GM21360 (cell line): ENCODE results near the gene NOL3.

ENCODE experiments used
- ATAC-seq: cut with Tn5 transposase; IDR thresholded peaks from one replicate; pipeline ENCODE4 v1.9.1; 2021; ENCODE audit warnings: mild to moderate bottlenecking, moderate library complexity; ENCODE audit not compliant: unreplicated experiment

The NOL3 gene

DNA sequence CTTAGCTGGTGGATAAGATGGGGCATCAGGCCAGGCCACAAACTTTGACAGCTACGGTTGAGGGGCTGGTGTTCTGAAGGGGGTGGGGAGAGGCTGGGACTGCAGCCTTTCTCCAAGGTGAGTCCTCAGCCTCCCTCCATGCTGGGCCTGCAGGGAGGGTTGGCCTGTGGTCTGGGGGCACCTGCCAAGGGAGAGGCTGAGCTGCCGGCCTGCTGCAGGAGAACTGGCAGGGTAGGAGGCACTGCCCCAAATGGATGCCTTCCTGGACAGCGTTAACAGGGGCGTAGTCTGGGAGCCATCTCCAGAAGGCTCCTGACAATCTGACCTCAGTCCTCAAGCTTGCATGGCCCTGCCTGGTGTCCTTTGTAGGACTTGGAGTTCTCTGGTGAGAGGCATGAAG lies 33.7 kb downstream of the NOL3 start:
- no peak for ATAC-seq

DNA sequence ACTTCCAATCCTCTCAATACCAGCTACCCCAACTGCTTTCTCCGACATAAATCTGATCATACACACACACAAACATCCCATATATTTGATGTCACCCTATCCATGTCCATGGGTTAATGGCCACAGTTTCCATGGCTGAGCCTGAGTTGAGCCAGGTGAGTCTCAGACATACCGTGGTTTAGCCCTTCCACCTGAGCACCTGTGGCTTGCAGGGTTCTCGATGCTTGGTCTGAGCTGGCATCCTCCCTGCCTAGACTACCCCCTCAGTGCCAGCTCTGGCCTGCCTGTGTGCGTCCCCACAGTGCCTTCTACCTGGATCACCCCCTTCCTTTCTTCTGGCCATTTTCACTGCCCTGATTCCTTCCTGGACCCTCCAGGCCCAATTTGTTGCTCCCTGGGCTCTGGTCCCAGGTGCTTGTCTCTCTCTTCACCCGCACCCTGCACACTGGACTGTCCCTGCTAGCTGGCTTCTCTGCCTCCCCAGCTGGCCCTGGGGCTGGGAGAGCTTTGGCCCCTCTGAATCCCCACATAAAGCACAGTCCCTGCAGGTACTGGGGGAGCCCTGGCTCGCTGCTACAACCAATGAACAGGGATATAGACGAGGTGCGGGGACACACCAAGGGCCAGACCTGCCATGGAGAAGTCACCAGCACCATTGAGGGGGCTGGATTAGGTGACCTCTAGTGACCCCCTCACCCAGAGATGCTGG lies 35.9 kb downstream of the NOL3 start:
- ATAC-seq: no peak

DNA sequence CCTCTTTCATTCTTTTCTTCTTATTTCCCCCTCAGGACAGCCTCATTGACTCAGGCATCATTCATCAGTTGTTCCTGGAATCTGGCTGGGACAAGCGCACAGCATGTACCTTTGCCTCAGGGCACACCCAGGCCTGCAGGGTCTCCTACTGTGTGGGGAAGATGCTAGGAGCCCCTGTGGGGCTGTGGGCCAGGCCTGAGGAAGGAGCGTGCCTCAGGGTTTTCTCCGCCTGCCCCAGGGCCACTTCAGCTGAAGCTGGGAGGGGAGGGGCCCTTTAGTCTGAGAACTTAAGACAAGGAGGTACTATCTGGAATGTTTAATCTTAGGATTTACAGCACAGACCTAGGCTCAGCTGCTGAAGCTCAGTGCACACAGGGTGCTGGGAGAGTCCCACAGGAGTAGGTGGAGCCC lies 36.5 kb downstream of the NOL3 start:
- no peak for ATAC-seq

DNA sequence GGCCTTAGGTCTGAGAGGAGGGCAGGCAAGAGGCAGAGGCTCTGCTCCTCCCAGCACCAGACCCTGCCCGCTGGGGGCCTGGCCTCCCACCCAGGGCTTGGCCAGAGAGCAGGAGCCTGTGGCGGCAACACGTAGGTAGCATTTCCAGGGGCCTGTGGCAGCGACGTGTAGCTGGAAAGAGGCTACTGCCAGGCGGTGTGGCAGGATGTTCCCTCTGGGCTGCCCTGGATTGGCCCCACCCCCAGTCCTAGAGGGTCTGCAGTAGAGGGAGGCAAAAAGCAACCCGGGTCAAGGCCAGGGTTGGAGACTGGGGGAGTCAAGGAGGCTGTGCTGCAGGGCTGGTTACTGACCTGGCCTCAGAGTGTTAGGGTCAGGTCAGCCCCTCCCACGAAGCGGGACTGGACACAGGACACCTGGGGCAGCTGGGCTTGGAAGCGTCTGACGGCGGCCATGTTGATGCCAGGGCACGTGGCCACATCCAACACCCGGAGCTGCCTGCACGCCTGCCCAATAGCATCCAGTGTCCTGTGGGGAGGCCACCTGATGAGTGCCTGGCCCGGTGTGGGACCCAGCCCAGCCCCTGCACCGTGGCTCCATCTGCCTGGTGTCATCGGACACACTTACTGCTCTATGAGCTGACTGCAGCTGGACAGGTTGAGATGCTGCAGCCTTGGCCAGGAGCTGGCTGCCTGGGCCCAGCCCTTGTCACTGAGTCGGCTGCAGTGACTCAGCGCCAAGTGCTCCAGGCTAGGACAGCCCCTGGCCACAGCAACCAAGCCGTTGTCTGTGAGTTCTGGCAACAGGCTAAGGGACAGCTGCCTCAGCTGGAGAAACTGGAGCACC lies 37.1 kb downstream of the NOL3 start:
- ATAC-seq: no peak

DNA sequence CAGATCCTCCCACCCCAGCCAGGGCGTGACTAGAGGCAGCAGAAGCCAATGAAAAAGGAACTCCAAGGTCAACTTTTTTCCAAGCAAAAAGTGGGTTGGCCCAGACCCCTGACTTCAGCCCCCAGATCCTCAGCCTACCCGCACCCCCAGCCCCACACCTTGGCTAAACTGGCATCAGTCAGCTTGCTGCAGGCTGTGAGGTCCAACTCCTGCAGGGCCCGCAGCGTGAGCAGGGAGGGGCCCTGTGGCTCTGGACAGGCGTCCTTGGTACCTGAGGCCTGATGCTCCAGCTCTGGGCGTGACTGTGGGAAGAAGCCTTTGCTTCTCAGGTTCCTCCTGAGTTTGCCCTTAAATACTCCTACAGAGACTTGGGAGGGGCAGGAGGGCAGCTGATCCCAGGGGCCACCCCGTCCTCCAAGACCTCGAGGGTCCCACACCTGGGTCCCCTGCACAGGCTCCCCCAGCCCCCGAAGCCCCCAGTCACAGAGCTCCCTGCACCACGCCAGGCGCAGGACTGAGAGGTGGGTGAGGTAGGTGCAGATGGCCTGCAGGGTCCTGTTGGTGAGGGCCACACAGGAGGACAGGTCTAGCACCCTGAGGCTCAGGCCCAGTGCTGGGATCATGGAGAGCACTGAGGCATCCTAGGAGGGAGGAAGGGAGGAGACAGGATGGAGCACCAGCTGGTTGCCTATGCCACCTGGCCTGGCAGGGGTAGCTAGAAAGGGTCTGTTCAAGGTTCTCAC lies 38.0 kb downstream of the NOL3 start:
- no peak for ATAC-seq

DNA sequence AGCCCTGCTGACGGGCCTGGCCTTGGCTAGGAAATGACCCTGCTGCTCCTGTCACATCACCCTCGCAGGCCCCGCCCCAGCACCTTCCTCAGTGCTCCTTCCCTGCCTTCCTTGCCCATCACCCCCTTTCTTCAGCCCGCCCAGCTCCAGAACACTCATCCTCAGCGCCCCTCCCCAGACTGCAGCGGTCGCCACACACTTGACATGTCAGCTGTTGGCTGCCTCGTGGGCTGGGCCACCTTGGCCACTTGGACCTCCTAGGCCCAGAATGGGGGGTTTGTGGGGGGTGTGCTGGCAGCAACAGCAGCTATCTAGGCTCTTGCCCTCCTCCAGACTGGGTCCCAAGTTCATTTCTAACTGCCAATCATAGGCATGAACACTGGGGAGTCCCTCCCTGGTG lies 39.2 kb downstream of the NOL3 start:
- no peak for ATAC-seq

DNA sequence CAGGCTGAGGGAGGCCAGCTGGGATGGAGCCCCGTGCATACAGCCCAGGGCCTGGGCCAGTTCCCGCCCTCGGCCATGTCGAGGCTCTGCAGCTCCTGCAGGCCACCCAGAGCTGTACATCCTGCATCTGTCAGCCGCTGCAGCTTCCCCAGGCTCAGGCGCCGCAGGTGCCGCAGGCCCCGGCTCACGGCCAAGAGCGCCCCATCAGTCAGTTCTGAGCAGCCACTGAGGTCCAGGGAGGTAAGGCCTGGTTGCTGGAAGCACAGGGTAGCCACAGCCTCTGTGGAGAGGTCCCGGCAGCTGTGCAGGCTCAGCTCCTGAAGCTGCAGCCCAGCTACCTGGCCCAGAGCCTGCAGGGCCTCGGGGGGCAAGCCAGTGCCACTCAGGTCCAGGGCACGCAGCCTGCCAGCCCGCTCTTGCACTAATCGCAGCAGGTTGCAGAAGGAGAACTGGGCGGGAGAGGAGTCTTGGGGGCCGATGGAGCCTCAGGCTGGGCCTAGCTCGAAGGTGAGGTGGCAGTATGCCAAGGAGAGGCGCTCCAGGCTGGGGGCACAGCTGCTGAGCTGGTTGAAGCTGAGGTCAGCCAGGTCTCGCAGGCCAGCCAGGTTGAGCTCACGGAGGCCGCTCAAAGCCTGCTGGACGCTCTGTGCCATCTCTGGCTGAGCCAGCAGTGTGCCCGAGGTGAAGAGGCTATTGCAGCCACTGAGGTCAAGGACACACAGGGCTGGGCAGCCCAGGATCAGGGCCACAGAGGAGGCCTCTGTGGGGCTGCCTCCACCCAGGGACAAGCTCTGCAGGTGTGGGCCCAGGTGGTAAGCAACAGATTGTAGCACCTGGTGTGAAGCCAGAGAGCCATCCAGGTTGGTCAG lies 40.0 kb downstream of the NOL3 start:
- no peak for ATAC-seq

DNA sequence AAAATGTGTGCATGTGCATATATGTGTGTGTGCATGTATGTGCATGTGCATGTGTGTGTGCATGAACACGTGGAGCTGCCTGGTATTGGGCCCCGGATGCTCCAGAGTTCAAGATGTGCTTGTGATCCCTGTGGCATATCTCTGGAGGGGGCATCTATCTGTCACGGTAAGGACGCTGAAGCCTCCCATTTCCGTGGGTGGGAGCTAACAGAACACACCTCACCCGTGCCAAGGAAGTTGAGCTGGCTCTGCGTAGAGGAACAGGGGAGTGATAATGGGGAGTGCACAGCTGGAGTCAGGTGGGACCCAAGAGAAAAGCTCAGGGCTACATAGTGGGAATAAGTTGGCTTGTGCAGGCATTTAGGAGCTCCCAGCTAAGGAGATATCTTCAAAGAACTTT lies 41.3 kb downstream of the NOL3 start:
- no peak for ATAC-seq

DNA sequence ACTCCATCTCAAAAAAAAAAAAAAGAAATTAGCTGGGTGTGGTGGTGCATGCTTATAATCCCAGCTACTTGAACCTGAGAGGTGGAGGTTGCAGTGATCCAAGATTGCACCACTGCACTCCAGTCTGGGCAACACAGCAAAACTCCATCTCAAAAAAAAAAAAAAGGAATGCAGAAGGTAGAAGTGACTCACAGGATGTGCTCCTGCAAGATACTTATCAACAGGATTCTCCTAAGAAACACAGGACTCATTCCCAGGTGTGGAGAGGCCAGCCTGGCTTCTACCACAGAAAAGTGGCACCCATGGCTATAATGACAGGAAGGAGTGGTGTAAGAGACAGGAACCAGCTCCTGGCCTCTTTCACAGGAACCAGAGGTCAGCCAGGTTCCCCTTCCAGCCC lies 42.4 kb downstream of the NOL3 start:
- no peak for ATAC-seq

DNA sequence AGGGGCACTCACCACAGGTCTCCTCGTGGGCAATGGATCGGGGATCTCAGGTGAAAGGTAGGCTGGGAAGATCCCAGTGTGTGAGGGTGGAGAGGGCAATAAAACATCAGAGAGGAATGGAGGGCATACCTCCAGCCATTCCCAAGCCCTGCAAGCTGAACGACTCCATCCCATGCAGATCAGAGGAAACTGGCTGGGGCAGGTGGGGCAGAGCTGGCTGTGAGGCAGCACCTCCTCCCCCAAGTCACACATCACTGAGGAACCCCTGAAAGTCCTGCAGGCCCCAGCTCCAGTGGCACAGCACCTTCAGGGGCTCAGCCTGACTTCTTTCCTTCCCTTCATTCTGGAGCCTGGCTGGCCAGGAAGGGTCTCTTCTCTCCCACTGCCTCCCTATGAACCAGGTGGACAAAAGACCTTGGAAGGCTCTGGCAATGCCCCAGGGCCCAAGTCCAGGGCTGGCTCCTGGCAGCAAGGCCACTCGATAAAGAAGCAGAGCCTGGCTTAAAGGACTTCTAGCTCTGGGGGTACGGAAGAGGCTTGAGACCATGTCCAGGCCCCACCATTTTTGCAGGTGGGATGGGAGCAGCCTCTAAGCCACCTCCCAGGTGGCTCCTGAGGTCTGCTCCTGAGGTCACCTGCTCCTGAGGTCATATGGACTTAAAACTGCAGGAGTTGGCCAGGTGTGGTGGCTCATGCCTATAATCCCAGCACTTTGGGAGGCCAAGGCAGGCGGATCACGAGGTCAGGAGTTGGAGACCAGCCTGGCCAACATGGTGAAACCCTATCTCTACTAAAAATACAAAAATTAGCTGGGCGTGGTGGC lies 43.1 kb downstream of the NOL3 start:
- ATAC-seq: no peak

DNA sequence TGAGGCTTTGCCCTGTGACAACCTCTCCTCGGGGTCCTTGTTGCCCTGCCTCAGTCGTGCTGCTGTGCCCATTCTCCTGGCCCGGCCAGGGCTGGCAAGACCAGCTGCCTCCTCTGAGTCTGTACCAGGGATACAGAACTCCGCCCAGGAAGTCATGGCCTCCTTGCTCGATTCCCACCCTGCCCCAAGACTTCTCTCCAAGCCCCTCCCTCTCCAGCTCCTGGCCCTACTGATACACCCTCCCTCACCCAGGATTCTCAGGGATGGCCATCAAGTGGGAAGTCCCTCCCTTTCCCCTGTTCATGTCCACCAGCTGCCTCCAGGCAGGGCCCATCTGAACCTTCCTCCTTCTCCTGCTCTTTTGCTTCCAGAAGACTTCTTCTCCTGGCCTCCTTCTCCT lies 45.4 kb downstream of the NOL3 start:
- no peak for ATAC-seq

DNA sequence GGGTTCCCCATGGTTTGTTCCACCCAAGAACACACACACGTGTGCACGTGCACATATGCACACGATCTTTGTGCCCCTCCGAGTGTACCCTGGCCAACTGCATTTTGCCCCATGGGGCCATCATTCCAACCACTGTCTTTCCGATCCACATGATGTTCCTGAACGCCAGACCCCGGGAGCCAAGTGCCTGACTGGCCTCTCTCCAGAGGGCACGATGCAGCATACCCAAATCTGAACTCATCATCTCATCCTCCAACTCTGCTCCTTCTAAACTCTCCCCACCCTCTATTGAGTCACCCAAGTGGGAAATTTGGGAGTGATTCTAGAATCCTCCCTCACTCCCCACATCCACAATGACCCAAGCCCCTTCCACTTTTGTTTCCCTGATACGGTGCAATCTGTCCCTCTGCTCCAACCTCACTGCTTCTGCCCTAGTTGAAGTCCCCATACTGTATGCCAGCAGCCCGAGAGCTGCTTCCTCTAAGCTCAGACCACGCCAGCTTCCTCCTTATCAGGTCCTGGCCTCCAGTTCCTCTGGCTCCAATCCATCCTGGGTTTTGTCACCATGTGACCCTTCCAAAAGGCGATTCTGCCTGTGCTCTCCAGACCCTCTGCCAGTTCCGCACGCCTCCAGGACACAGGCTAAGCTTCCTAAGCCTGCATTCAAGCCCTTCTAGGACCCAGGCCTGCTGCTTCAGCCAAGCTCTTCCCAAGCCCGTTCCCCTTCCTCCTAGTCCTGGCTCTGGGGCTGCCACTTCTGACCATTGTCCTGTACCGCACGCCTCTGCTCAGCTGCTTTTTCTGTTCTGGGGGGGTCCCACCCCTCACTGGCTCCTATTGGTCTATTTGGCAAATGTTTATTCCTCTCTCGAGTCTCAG lies 46.5 kb downstream of the NOL3 start:
- no peak for ATAC-seq

DNA sequence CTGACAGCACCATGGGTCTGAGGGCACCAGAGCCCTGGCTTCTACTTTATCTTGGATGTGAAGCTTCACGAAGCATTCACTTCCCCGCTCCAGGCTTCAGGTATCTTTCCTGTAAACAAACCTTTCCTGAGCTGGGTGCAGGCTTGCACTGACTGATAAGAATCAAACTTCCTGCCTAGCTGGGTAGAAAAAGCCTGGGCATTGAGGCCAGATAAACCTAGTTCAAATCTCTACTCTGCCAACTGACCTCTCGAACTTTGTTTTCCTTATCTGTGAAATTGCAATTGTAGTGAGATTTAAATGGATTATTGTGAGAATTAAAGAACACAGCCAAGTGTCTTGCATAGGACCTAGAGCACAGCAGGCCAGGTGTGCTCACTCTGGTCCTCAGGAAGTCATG lies 53.7 kb downstream of the NOL3 start:
- ATAC-seq: no peak
